ENCODE data around the gene ZNF470.

Gene ZNF470

GRCh38 chr19:56567274-56568120 is at the start of gene ZNF470:
ZNF470 (plus strand) TSS chr19:56567468; CDS start chr19:56570312, 2,844 bp downstream.
- peak; percentile 29 for FAIRE-seq

- no peak for FAIRE-seq
Measured at GRCh38 chr19:56525214-56525860, 41.9 kb upstream of the ZNF470 start.

GRCh38 chr19:56537442-56537841 is 29.8 kb upstream of the ZNF470 start:
- FAIRE-seq = no peak

GRCh38 chr19:56538254-56538760 is 29.0 kb upstream of the ZNF470 start:
- FAIRE-seq = no peak

GRCh38 chr19:56538761-56539263 is 28.5 kb upstream of the ZNF470 start, which contains the start of gene ZFP28:
ZFP28 (plus strand) TSS chr19:56538948; CDS start chr19:56539019, 71 bp downstream.
- no peak for FAIRE-seq

GRCh38 chr19:56543776-56544175 is 23.5 kb upstream of the ZNF470 start:
- no peak for FAIRE-seq

GRCh38 chr19:56547535-56547934 is 19.7 kb upstream of the ZNF470 start:
- FAIRE-seq = no peak

- no peak for FAIRE-seq
Measured at GRCh38 chr19:56554272-56554869, 12.9 kb upstream of the ZNF470 start.

- FAIRE-seq = no peak
Measured at GRCh38 chr19:56562766-56563165, 4.5 kb upstream of the ZNF470 start.

- FAIRE-seq = no peak
Measured at GRCh38 chr19:56566904-56567273, 379 bp upstream of the ZNF470 start.

GRCh38 chr19:56572589-56572988 is 5.3 kb downstream of the ZNF470 start:
- no peak for FAIRE-seq

GRCh38 chr19:56573914-56574313 is 6.6 kb downstream of the ZNF470 start:
- FAIRE-seq = no peak

GRCh38 chr19:56577719-56578602 is 10.7 kb downstream of the ZNF470 start:
- FAIRE-seq = no peak

- FAIRE-seq = no peak
Measured at GRCh38 chr19:56594446-56594782, 27.1 kb downstream of the ZNF470 start.

GRCh38 chr19:56594783-56595547 is 27.7 kb downstream of the ZNF470 start, which contains the start of gene ZNF71:
ZNF71 (plus strand) TSS chr19:56595302; CDS start chr19:56601559, 6,257 bp downstream.
- peak; percentile 72 for FAIRE-seq

- no peak for FAIRE-seq
Measured at GRCh38 chr19:56595548-56595899, 28.3 kb downstream of the ZNF470 start.

GRCh38 chr19:56596676-56597075 is 29.4 kb downstream of the ZNF470 start:
- no peak for FAIRE-seq

GRCh38 chr19:56597696-56598095 is 30.4 kb downstream of the ZNF470 start:
- FAIRE-seq = no peak

- no peak for FAIRE-seq
Measured at GRCh38 chr19:56601375-56601774, 34.1 kb downstream of the ZNF470 start.

GRCh38 chr19:56603829-56604228 is 36.6 kb downstream of the ZNF470 start:
- no peak for FAIRE-seq

GRCh38 chr19:56608274-56608964 is 41.2 kb downstream of the ZNF470 start:
- no peak for FAIRE-seq

All from endometrium (tissue), 2 donors.